GM23338 (cell line): ENCODE data around the gene MAP1LC3B2. TPM values are rescaled to one million over a fixed set of nuclear protein-coding genes. Genes with fewer than 3 reads are reported as not detected.
A peak's percentile ranks its signal among the peaks of the same experiment; 100 is the strongest.

Source experiments
- ATAC-seq: fragments of 200-7000 bp; cut with Tn5 transposase; 3 replicates; pipeline ENCODE4 v1.9.1; 2020
- DNase-seq: peaks from one replicate; pipeline ENCODE4 v3.0.0-alpha.2; 2015; ENCODE audit warnings: low spot score
- H2AFZ ChIP-seq: fragments of 200-600 bp; sonication (generic); 2 replicates; pipeline ENCODE4 v1.8.0; 2016; ENCODE audit warnings: antibody characterized with exemption, mild to moderate bottlenecking, moderate library complexity
- H3F3A ChIP-seq: fragments of 200-600 bp; sonication (generic); replicated peaks from 2 replicates; pipeline ENCODE4 v1.8.0; 2017; ENCODE audit warnings: antibody characterized with exemption, mixed run types, low read depth
- H3K27ac ChIP-seq: fragments of 200-600 bp; sonication (generic); 2 replicates; pipeline ENCODE4 v1.6.1; 2016; ENCODE audit warnings: low read depth
- H3K27me3 ChIP-seq: fragments of 200-600 bp; sonication (generic); 2 replicates; pipeline ENCODE4 v1.8.0; 2016; ENCODE audit warnings: mild to moderate bottlenecking, mixed run types, moderate library complexity; ENCODE audit not compliant: insufficient read depth
- H3K36me3 ChIP-seq: fragments of 200-600 bp; sonication (generic); 2 replicates; pipeline ENCODE4 v1.8.0; 2016; ENCODE audit warnings: mild to moderate bottlenecking; ENCODE audit not compliant: insufficient read depth
- H3K4me1 ChIP-seq: fragments of 200-600 bp; sonication (generic); 2 replicates; pipeline ENCODE4 v1.8.0; 2016; ENCODE audit warnings: mild to moderate bottlenecking, moderate library complexity; ENCODE audit not compliant: insufficient read depth
- H3K4me2 ChIP-seq: fragments of 200-600 bp; sonication (generic); 2 replicates; pipeline ENCODE4 v1.7.1; 2017; ENCODE audit warnings: mixed run types
- H3K4me3 ChIP-seq: fragments of 200-600 bp; sonication (generic); 2 replicates; pipeline ENCODE4 v1.6.1; 2016; ENCODE audit warnings: mixed run types
- H3K79me2 ChIP-seq: fragments of 200-600 bp; sonication (generic); replicated peaks from 2 replicates; pipeline ENCODE4 v1.8.0; 2017; ENCODE audit warnings: mild to moderate bottlenecking; ENCODE audit not compliant: insufficient read depth
- H3K9me2 ChIP-seq: fragments of 200-600 bp; sonication (generic); 2 replicates; pipeline ENCODE4 v1.8.0; 2017; ENCODE audit not compliant: insufficient read depth
- H4K20me1 ChIP-seq: fragments of 200-600 bp; sonication (generic); replicated peaks from 2 replicates; pipeline ENCODE4 v1.8.0; 2017; ENCODE audit warnings: mild to moderate bottlenecking; ENCODE audit not compliant: insufficient read depth
- H3K27ac Mint-ChIP-seq: 2 replicates; pipeline ENCODE4 v1.8.0; 2020; ENCODE audit warnings: inconsistent platforms, mild to moderate bottlenecking, moderate library complexity, mixed read lengths
- H3K27me3 Mint-ChIP-seq: 3 replicates; pipeline ENCODE4 v1.8.0; 2022; ENCODE audit warnings: low read depth, mild to moderate bottlenecking, moderate library complexity, mixed read lengths, inconsistent platforms; ENCODE audit not compliant: insufficient read depth, poor library complexity
- H3K36me3 Mint-ChIP-seq: 3 replicates; pipeline ENCODE4 v1.8.0; 2021; ENCODE audit warnings: low read depth, mild to moderate bottlenecking, inconsistent platforms, moderate library complexity, mixed read lengths
- H3K4me1 Mint-ChIP-seq: 3 replicates; pipeline ENCODE4 v1.8.0; 2020; ENCODE audit warnings: mild to moderate bottlenecking, inconsistent platforms, mixed read lengths
- H3K4me3 Mint-ChIP-seq: 3 replicates; pipeline ENCODE4 v1.8.0; 2021; ENCODE audit warnings: moderate library complexity, mild to moderate bottlenecking, inconsistent platforms, mixed read lengths
- H3K9me3 Mint-ChIP-seq: 3 replicates; pipeline ENCODE4 v1.8.0; 2020; ENCODE audit warnings: moderate library complexity, mild to moderate bottlenecking, inconsistent platforms, mixed read lengths
- CREB1 ChIP-seq: fragments of 250-450 bp; sonication (Bioruptor Pico); IDR thresholded peaks from 2 replicates; pipeline ENCODE4 v1.5.0; 2020; ENCODE audit warnings: low read depth, mild to moderate bottlenecking, moderate library complexity
- CTCF ChIP-seq, 2 experiments: fragments of 200-600 bp in 1 of 2; sonication (generic) in 1 of 2; conservative IDR thresholded peaks; 2 replicates each; pipeline versions ENCODE4 v1.5.1 to v1.6.1; 2016 to 2017; ENCODE audit warnings: antibody characterized with exemption in 2 of 2, low read depth in 2 of 2, mild to moderate bottlenecking in 2 of 2, moderate library complexity in 1 of 2
- ETS1 ChIP-seq: IDR thresholded peaks from 2 replicates; pipeline ENCODE4 v1.6.1; 2016; ENCODE audit warnings: antibody characterized with exemption
- EZH2 ChIP-seq: fragments of 200-600 bp; sonication (generic); IDR thresholded peaks from one replicate; pipeline ENCODE4 v1.8.0; 2017; ENCODE audit warnings: antibody characterized with exemption, mild to moderate bottlenecking, low read depth; ENCODE audit not compliant: unreplicated experiment
- EZH2phosphoT487 ChIP-seq: fragments of 200-600 bp; sonication (generic); IDR thresholded peaks from one replicate; pipeline ENCODE4 v1.8.1; 2018; ENCODE audit warnings: antibody characterized with exemption; ENCODE audit not compliant: unreplicated experiment
- POLR2AphosphoS5 ChIP-seq: IDR thresholded peaks from 2 replicates; pipeline ENCODE4 v1.6.1; 2016; ENCODE audit warnings: antibody characterized with exemption, low read depth
- REST ChIP-seq: IDR thresholded peaks from one replicate; pipeline ENCODE4 v1.6.1; 2018; ENCODE audit warnings: antibody characterized with exemption; ENCODE audit not compliant: unreplicated experiment
- polyA plus RNA-seq: library from polyadenylated mRNA; unstranded; fragments of >200 nt; fragmentation: Nextera tagmentation; extraction: Ambion mirVana; gene quantifications from 2 replicates; pipeline ENCODE4 v1.2.1, GENCODE V29; 2016
- total RNA-seq: library from RNA; depleted of rRNA; stranded (reverse); fragments of >200 nt; shearing (Covaris generic); gene quantifications from 2 replicates; pipeline ENCODE4 v1.2.3, GENCODE V29; 2014

The MAP1LC3B2 gene
- total and polyA plus RNA-seq, 2 experiments from 2014 or later = 1.3 to 6.7 TPM

GRCh38 chr12:116525418-116526001, 33.7 kb upstream of the MAP1LC3B2 start:
- H3K4me3 Mint-ChIP-seq = peak overlapping the region; percentile 36
- H2AFZ ChIP-seq = peak overlapping the region; percentile 100
- peak; percentile 77 for ATAC-seq

GRCh38 chr12:116528065-116528464, 31.1 kb upstream of the MAP1LC3B2 start:
- Histone ChIP-seq H4K20me1 (no peaks in the 10 kb centered on the region), H3K27me3 (no peaks in the 10 kb centered on the region), H3K4me3 (no peak overlapping the region), H3K4me2 (no peak overlapping the region), H3K27ac (no peak overlapping the region), H3K79me2 (no peaks in the 10 kb centered on the region), H3F3A (no peaks in the 10 kb centered on the region), H2AFZ (no peak overlapping the region), H3K9me2 (0 out of 2 replicates have a peak, but pooled peaks cover 3% of the 10 kb centered on the region), H3K4me1 (peaks cover 18% of the 10 kb centered on the region), H3K36me3 (no peaks in the 10 kb centered on the region)
- Mint-ChIP-seq H3K4me3 (no peak overlapping the region), H3K36me3 (no peaks in the 10 kb centered on the region), H3K27ac (no peak overlapping the region), H3K4me1 (peaks cover 37% of the 10 kb centered on the region), H3K27me3 (peaks cover 10% of the 10 kb centered on the region), H3K9me3 (no peaks in the 10 kb centered on the region)
- no peak for TF ChIP-seq POLR2AphosphoS5
- TF ChIP-seq CREB1 (CRISPR knock-in tag) = no peak
- no peak for TF ChIP-seq EZH2phosphoT487
- no peak for TF ChIP-seq CTCF (conservative IDR thresholded peaks at IDR 0.05; ENCODE audit: low read depth in 2 of 2)
- no peak for TF ChIP-seq ETS1
- no peak for TF ChIP-seq EZH2
- no peak for DNase-seq
- ATAC-seq = no peak

More at GRCh38 chr12:116525418-116526001, 33.7 kb upstream of the MAP1LC3B2 start:
- Mint-ChIP-seq H3K27ac (peak overlapping the region; percentile 69; the same call in 1 of the 2 replicates), H3K27me3 (peaks cover 11% of the 10 kb centered on the region), H3K4me1 (peaks cover 42% of the 10 kb centered on the region), H3K36me3 (no peaks in the 10 kb centered on the region; the same call in 2 of the 3 replicates), H3K9me3 (no peaks in the 10 kb centered on the region)
- H4K20me1 ChIP-seq = no peaks in the 10 kb centered on the region
- no peaks in the 10 kb centered on the region for H3K36me3 ChIP-seq
- TF ChIP-seq REST (no peak), EZH2 (no peak), EZH2phosphoT487 (no peak)
- H3K27ac ChIP-seq = peak overlapping the region; percentile 3; the same call in 1 of the 2 replicates
- H3K9me2 ChIP-seq = no peaks in the 10 kb centered on the region
- H3K27me3 ChIP-seq = no peaks in the 10 kb centered on the region
- no peaks in the 10 kb centered on the region for H3F3A ChIP-seq
- peak; percentile 70 for DNase-seq
- peaks cover 18% of the 10 kb centered on the region for H3K4me1 ChIP-seq
- H3K79me2 ChIP-seq = no peaks in the 10 kb centered on the region
- H3K4me3 ChIP-seq = peak overlapping the region; percentile 39
- H3K4me2 ChIP-seq = peak overlapping the region; percentile 74
